ENCODE results near the gene ZNF334. TPM values are rescaled to one million over a fixed set of nuclear protein-coding genes. Genes with fewer than 3 reads are reported as not detected.
A peak's percentile ranks its signal among the peaks of the same experiment; 100 is the strongest.

The ZNF334 gene
- total RNA-seq, 3 donors from 2014 or later, result 1.2 to 4.5 (median 2.7) TPM

- no peak for ATAC-seq
- Histone ChIP-seq H3K9me3 (no peaks in the 10 kb centered on the region), H3K36me3 (ENCODE audit: low read depth) (no peaks in the 10 kb centered on the region), H3K4me3 (no peak overlapping the region), H3K4me1 (ENCODE audit: low read depth) (no peaks in the 10 kb centered on the region)
- DNase-seq, result no peak
- no peak for TF ChIP-seq CTCF (IDR thresholded peaks at IDR 0.05)
- intact Hi-C loops (cut with DNase I, micrococcal nuclease), result no loop called here
These were observed 49.5 kb downstream of the ZNF334 start for GRCh38 chr20:46463852-46464251.

DNA sequence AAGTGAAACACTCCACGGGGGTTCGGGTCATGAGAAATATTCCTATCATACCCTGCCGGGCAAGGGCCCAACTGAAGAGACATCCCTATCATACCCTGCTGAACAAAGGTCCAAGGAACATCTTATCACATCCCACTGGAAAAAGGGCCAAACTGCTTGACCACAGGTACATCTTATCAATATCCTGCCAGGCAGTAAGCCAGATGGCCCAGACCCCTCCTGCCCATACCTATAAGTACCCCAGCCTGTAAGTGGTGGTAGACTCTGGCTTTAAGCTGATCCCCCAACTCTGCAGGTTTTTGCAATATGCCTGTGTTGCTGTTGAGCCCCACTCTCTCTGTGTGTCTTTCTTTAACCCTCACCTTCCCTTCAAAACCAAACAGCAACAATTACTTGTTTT is 51.6 kb downstream of the ZNF334 start:
- intact Hi-C loops (cut with DNase I, micrococcal nuclease), result no loop called here
- H3K4me3 ChIP-seq, result no peak overlapping the region
- TF ChIP-seq CTCF (IDR thresholded peaks at IDR 0.05), result no peak
- H3K4me1 ChIP-seq (ENCODE audit: low read depth), result no peaks in the 10 kb centered on the region
- no peak for DNase-seq
- no peaks in the 10 kb centered on the region for H3K36me3 ChIP-seq (ENCODE audit: low read depth)
- no peaks in the 10 kb centered on the region for H3K9me3 ChIP-seq
- ATAC-seq, result no peak

- intact Hi-C loops (cut with DNase I, micrococcal nuclease), result no loop called here
- DNase-seq (peak; percentile 69 to 77 (median 74)), ATAC-seq (peak; percentile 88)
- Histone ChIP-seq H3K9me3 (no peaks in the 10 kb centered on the region), H3K4me1 (ENCODE audit: low read depth) (no peaks in the 10 kb centered on the region), H3K4me3 (no peak overlapping the region), H3K36me3 (ENCODE audit: low read depth) (no peaks in the 10 kb centered on the region)
- TF ChIP-seq CTCF (IDR thresholded peaks at IDR 0.05), result no peak
These were observed 54.3 kb downstream of the ZNF334 start for GRCh38 chr20:46458866-46459750.

DNA sequence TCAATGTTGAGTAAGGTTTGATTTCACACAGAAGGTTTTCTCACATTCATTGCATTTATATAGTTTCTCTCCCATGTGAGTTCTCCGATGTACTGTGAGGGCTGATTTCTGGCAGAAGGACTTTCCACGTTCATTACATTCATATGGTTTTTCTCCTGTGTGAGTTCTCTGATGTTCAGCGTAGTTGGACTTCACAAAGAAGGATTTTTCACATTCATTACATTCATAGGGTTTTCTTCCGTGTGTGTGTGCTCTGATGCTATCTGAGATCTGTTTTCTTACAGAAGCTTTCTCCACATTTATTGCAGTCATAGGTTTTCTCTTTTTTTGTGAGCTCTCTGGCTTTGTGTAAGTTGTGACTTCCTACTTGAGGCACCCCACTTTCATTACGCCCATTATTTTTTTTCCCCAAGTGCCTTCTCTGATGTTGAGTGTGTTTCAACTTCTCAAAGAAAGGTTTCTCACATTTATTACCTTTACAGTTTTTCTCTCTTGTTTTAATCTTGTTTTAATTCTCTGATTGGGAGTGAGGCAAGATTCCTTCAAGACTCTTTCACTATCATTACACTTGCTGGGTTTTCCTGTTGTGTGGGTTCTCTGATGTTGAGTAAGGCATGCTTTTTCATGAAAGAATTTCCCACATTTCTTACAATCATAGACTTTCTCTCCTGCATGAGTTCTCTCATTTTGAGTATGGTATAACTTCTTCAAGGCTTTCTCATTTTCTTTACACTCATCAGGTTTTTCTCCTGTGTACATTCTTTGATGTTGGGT is 56.9 kb downstream of the ZNF334 start:
- no peaks in the 10 kb centered on the region for H3K4me1 ChIP-seq (ENCODE audit: low read depth)
- H3K9me3 ChIP-seq, result no peaks in the 10 kb centered on the region
- ATAC-seq (no peak), DNase-seq (no peak)
- intact Hi-C loops (cut with DNase I, micrococcal nuclease), result no loop called here
- H3K4me3 ChIP-seq, result no peak overlapping the region
- H3K36me3 ChIP-seq (ENCODE audit: low read depth), result no peaks in the 10 kb centered on the region
- no peak for TF ChIP-seq CTCF (IDR thresholded peaks at IDR 0.05)

DNA sequence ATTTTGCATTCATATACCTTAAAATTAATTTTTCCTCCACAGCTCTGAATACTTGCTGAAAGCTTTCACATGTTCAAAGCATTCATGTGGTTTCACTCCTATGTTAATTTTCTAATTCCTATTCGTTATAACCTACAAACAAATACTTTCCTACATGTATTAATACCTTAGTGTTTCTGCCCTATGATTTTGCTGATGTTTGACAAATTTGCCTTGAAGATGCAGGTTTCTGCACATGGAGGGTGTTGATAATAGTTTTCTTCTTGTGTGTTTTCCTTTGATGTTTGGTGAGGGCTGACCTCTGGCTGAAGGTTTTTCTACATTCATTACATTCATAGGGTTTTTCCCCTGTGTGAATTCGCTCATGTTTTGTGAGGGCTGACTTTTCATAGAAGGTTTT is 57.6 kb downstream of the ZNF334 start:
- no peaks in the 10 kb centered on the region for H3K4me1 ChIP-seq (ENCODE audit: low read depth)
- DNase-seq, result no peak
- intact Hi-C loops (cut with DNase I, micrococcal nuclease), result no loop called here
- no peak for ATAC-seq
- TF ChIP-seq CTCF (IDR thresholded peaks at IDR 0.05), result no peak
- H3K4me3 ChIP-seq, result no peak overlapping the region
- H3K9me3 ChIP-seq, result no peaks in the 10 kb centered on the region
- no peaks in the 10 kb centered on the region for H3K36me3 ChIP-seq (ENCODE audit: low read depth)

Other genes with a start within 250 kb of the ZNF334 start
- gene CDH22, start 205.1 kb downstream of the ZNF334 start, total RNA-seq, result under 1 TPM; 0.13 to 0.32 (median 0.19) TPM
- gene ELMO2, start 106.9 kb downstream of the ZNF334 start, total RNA-seq, result 10 to 100 TPM; 21.2 to 46.6 (median 27.1) TPM
- not detected for gene OCSTAMP, start 37.1 kb upstream of the ZNF334 start, total RNA-seq
- gene SLC13A3, start 137.9 kb upstream of the ZNF334 start, total RNA-seq, result under 1 TPM in 2 of 3 donors, not detected in 1; 0.27 to 0.54 TPM
- 10 to 100 TPM in 1 of 3 donors, 1 to 10 TPM in 2; 7.8 to 10.4 (median 8.2) TPM for gene TP53RK, start 175.9 kb upstream of the ZNF334 start, total RNA-seq
- gene SLC2A10, start 196.1 kb upstream of the ZNF334 start, total RNA-seq, result 10 to 100 TPM; 13.4 to 37.5 (median 26.3) TPM